GM23248 (cell line): ENCODE measurements around the gene COX6B2.

ENCODE experiments used
- EZH2 ChIP-seq: fragments of 200-600 bp; sonication (generic); IDR thresholded peaks from 2 replicates; pipeline ENCODE4 v1.6.1; 2018; ENCODE audit warnings: antibody characterized with exemption, mild to moderate bottlenecking; ENCODE audit not compliant: insufficient read depth, poor library complexity, severe bottlenecking
- EZH2phosphoT487 ChIP-seq: fragments of 200-600 bp; sonication (generic); IDR thresholded peaks from 2 replicates; pipeline ENCODE4 v1.6.1; 2018; ENCODE audit warnings: antibody characterized with exemption, moderate library complexity, mild to moderate bottlenecking, low read depth; ENCODE audit not compliant: insufficient read depth

- TF ChIP-seq EZH2 (no peak), EZH2phosphoT487 (no peak)
Measured at GRCh38 chr19:55353803-55354697, 469 bp downstream of the COX6B2 start.
